ENCODE measurements around the gene TRIM61. TPM values are rescaled to one million over a fixed set of nuclear protein-coding genes. Genes with fewer than 3 reads are reported as not detected.
"Not testable (repeated sequence)": the region's sequence is repeated elsewhere in the genome, so short reads cannot be mapped to it uniquely, and the experiment has no call there.

Gene TRIM61
- polyA plus RNA-seq, 1 donor (not counting 4 experiments of a cell fraction or from before 2014, with no cell fraction given), result 0.45 TPM

DNA sequence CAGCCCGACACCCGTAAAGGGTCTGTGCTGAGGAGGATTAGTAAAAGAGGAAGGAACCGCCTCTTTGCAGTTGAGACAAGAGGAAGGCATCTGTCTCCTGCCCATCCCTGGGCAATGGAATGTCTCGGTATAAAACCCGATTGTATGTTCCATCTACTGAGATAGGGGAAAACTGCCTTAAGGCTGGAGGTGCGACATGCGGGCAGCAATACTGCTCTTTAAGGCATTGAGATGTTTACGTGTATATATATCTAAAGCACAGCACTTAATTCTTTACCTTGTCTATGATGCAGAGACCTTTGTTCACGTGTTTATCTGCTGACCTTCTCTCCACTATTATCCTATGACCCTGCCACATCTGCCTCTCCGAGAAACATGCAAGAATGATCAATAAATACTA, 13.3 kb upstream of the TRIM61 start:
- H3K9ac ChIP-seq (ENCODE audit: control insufficient read depth, extremely low read depth, insufficient read depth, low read length); H3K4me3 ChIP-seq (ENCODE audit: control insufficient read depth in 2 of 3, extremely low read depth in 1 of 3, insufficient read depth in 2 of 3, low read depth in 1 of 3, low read length in 3 of 3); H2AFZ ChIP-seq (ENCODE audit: control insufficient read depth, low read length); H3K9me1 ChIP-seq (ENCODE audit: control insufficient read depth, extremely low read depth, insufficient read depth, low read length); DNase-seq (ENCODE audit: low read depth, low spot score); dilution Hi-C loops (cut with MboI; ENCODE audit: extremely low pct_ligation_motif_present, low sequenced_read_pairs); H3K4me2 ChIP-seq (ENCODE audit: control insufficient read depth, extremely low read depth, insufficient read depth, low read depth, low read length); H3K27ac ChIP-seq (ENCODE audit: control insufficient read depth, insufficient read depth, low read length); H3K36me3 ChIP-seq (ENCODE audit: control insufficient read depth in 2 of 2, extremely low read depth in 1 of 2, insufficient read depth in 2 of 2, low read length in 2 of 2); H3K27me3 ChIP-seq (ENCODE audit: control insufficient read depth, extremely low read depth, insufficient read depth, low read length); H4K20me1 ChIP-seq (ENCODE audit: control insufficient read depth, extremely low read depth, insufficient read depth, low read length); FAIRE-seq; H3K9me3 ChIP-seq (ENCODE audit: control insufficient read depth, low read depth, low read length); H3K4me1 ChIP-seq (ENCODE audit: control insufficient read depth, extremely low read depth, insufficient read depth, low read length); H3K79me2 ChIP-seq (ENCODE audit: control insufficient read depth, insufficient read depth, low read length): not testable (repeated sequence)

DNA sequence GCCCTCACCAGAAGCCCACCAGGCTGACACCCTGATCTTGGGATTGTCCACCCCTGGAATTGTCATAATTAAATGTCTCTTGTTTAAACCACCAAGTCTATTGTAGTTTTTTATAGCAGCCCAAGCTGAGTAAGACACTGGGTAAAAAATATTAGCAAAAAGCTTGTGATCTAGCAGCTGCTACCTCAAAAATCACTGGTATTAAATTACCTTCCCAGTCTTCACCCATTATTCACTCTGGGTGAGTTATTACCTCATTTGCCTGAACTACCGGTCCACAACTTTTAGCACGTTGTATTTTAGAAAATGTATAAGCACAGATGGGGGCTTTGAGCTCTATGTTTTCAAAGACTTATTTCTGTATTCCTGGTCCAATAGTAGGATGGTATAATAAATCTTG, 12.0 kb upstream of the TRIM61 start:
- FAIRE-seq (no peak), DNase-seq (ENCODE audit: low read depth, low spot score) (no peak)
- H3K4me1 ChIP-seq (ENCODE audit: control insufficient read depth, extremely low read depth, insufficient read depth, low read length), result no peaks in the 10 kb centered on the region
- no peaks in the 10 kb centered on the region for H3K9me1 ChIP-seq (ENCODE audit: control insufficient read depth, extremely low read depth, insufficient read depth, low read length)
- H3K9me3 ChIP-seq (ENCODE audit: control insufficient read depth, low read depth, low read length), result no peaks in the 10 kb centered on the region
- H3K36me3 ChIP-seq (ENCODE audit: control insufficient read depth in 2 of 2, extremely low read depth in 1 of 2, insufficient read depth in 2 of 2, low read length in 2 of 2), result no peaks in the 10 kb centered on the region
- dilution Hi-C loops (cut with MboI; ENCODE audit: extremely low pct_ligation_motif_present, low sequenced_read_pairs), result no loop called here
- no peak overlapping the region for H3K9ac ChIP-seq (ENCODE audit: control insufficient read depth, extremely low read depth, insufficient read depth, low read length)
- no peaks in the 10 kb centered on the region for H4K20me1 ChIP-seq (ENCODE audit: control insufficient read depth, extremely low read depth, insufficient read depth, low read length)
- TF ChIP-seq, protein P1, sequence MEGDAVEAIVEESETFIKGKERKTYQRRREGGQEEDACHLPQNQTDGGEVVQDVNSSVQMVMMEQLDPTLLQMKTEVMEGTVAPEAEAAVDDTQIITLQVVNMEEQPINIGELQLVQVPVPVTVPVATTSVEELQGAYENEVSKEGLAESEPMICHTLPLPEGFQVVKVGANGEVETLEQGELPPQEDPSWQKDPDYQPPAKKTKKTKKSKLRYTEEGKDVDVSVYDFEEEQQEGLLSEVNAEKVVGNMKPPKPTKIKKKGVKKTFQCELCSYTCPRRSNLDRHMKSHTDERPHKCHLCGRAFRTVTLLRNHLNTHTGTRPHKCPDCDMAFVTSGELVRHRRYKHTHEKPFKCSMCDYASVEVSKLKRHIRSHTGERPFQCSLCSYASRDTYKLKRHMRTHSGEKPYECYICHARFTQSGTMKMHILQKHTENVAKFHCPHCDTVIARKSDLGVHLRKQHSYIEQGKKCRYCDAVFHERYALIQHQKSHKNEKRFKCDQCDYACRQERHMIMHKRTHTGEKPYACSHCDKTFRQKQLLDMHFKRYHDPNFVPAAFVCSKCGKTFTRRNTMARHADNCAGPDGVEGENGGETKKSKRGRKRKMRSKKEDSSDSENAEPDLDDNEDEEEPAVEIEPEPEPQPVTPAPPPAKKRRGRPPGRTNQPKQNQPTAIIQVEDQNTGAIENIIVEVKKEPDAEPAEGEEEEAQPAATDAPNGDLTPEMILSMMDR (optimal IDR thresholded peaks at IDR 0.05 in 1 of 3, IDR thresholded peaks at IDR 0.05 in 1 of 3, conservative IDR thresholded peaks at IDR 0.05 in 1 of 3; ENCODE audit: extremely low read depth in 1 of 3, insufficient read depth in 2 of 3, low read length in 3 of 3), result no peak
- no peak for TF ChIP-seq EZH2 (IDR thresholded peaks at IDR 0.05; ENCODE audit: low read length)
- no peak overlapping the region for H3K4me2 ChIP-seq (ENCODE audit: control insufficient read depth, extremely low read depth, insufficient read depth, low read depth, low read length)
- H3K4me3 ChIP-seq (ENCODE audit: control insufficient read depth in 2 of 3, extremely low read depth in 1 of 3, insufficient read depth in 2 of 3, low read depth in 1 of 3, low read length in 3 of 3), result no peak overlapping the region
- H3K27ac ChIP-seq (ENCODE audit: control insufficient read depth, insufficient read depth, low read length), result no peak overlapping the region
- no peaks in the 10 kb centered on the region for H3K79me2 ChIP-seq (ENCODE audit: control insufficient read depth, insufficient read depth, low read length)
- H2AFZ ChIP-seq (ENCODE audit: control insufficient read depth, low read length), result no peak overlapping the region
- no peaks in the 10 kb centered on the region for H3K27me3 ChIP-seq (ENCODE audit: control insufficient read depth, extremely low read depth, insufficient read depth, low read length)

DNA sequence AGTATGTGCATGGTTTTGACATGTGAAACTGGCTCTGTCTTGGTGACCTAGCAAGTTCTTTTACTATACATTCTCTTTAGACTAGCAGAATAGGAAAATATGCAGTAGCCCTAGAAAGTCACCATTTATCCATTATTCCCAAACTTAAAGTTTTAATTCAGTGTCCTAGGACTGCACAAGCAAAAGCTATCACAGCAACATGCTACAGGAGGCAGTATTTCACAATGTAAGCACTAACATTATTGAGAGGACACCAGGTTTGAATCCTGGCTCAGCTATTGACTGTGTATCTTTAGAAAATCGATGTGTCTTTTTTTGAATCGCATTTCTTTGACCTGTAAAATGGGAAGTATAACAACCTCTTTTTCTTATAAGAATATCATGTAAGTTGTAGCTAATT, 5.5 kb downstream of the TRIM61 start:
- H3K79me2 ChIP-seq (ENCODE audit: control insufficient read depth, insufficient read depth, low read length); H3K4me2 ChIP-seq (ENCODE audit: control insufficient read depth, extremely low read depth, insufficient read depth, low read depth, low read length); H3K4me1 ChIP-seq (ENCODE audit: control insufficient read depth, extremely low read depth, insufficient read depth, low read length); dilution Hi-C loops (cut with MboI; ENCODE audit: extremely low pct_ligation_motif_present, low sequenced_read_pairs); H3K9me1 ChIP-seq (ENCODE audit: control insufficient read depth, extremely low read depth, insufficient read depth, low read length); H3K4me3 ChIP-seq (ENCODE audit: control insufficient read depth in 2 of 3, extremely low read depth in 1 of 3, insufficient read depth in 2 of 3, low read depth in 1 of 3, low read length in 3 of 3); FAIRE-seq; DNase-seq (ENCODE audit: low read depth, low spot score); H2AFZ ChIP-seq (ENCODE audit: control insufficient read depth, low read length); H4K20me1 ChIP-seq (ENCODE audit: control insufficient read depth, extremely low read depth, insufficient read depth, low read length); H3K27me3 ChIP-seq (ENCODE audit: control insufficient read depth, extremely low read depth, insufficient read depth, low read length); H3K27ac ChIP-seq (ENCODE audit: control insufficient read depth, insufficient read depth, low read length); H3K36me3 ChIP-seq (ENCODE audit: control insufficient read depth in 2 of 2, extremely low read depth in 1 of 2, insufficient read depth in 2 of 2, low read length in 2 of 2); H3K9ac ChIP-seq (ENCODE audit: control insufficient read depth, extremely low read depth, insufficient read depth, low read length); H3K9me3 ChIP-seq (ENCODE audit: control insufficient read depth, low read depth, low read length): not testable (repeated sequence)

Measured in keratinocyte (primary cell).